DOHH2 (cell line): Measurements from ENCODE around the gene PRDX3.

Experiments used
- EZH2phosphoT487 ChIP-seq: fragments of 200-600 bp; sonication (generic); IDR thresholded peaks from 2 replicates; pipeline ENCODE4 v1.6.1; 2017; ENCODE audit warnings: borderline replicate concordance, mild to moderate bottlenecking, antibody characterized with exemption, low read length, moderate library complexity, mixed read lengths
- TF ChIP-seq, protein P1 (sequence below): fragments of 200-600 bp; sonication (generic); IDR thresholded peaks from one replicate; pipeline ENCODE4 v1.5.1; 2014; ENCODE audit warnings: antibody characterized with exemption, mild to moderate bottlenecking, low read depth, low read length; ENCODE audit not compliant: poor library complexity, severe bottlenecking

DNA sequence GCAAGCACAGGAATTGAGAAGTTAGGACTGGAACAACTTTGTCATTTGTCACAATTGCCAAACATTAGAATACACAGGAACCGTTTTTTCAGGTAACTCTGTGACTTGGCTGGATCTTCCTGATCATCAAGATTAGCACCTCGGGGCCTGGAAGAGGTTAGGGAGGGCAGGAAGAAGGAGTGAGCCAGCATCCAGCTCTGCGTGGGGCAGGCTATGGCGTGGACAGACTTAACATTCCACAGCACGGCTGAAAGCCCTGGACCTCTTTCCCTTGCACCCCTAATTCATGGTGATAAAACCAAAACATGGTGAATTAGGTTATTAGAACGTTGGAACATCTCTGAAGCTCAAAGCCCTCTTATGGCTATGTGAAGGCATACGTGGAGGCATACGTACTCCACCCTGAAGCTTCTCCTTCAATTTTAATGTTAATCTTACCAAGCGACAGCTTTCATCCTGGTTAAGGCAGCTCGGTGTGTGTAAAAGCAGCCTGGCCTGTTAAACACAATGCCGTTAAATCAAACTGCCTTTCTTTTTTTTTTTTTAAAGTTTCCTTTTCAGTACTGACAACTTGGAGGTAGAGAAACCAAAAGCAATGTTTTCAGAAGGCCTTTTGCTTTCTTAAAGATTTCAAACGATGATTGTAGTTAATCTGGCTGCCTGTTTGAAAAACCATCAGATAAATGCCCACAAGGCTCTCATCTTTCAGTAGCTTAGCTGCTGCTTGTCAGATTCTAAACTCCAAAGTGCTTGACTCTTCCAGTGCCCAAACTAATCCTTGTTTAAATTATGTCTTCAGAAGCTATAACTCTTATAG lies 33.2 kb upstream of the PRDX3 start:
- TF ChIP-seq, protein P1, sequence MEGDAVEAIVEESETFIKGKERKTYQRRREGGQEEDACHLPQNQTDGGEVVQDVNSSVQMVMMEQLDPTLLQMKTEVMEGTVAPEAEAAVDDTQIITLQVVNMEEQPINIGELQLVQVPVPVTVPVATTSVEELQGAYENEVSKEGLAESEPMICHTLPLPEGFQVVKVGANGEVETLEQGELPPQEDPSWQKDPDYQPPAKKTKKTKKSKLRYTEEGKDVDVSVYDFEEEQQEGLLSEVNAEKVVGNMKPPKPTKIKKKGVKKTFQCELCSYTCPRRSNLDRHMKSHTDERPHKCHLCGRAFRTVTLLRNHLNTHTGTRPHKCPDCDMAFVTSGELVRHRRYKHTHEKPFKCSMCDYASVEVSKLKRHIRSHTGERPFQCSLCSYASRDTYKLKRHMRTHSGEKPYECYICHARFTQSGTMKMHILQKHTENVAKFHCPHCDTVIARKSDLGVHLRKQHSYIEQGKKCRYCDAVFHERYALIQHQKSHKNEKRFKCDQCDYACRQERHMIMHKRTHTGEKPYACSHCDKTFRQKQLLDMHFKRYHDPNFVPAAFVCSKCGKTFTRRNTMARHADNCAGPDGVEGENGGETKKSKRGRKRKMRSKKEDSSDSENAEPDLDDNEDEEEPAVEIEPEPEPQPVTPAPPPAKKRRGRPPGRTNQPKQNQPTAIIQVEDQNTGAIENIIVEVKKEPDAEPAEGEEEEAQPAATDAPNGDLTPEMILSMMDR = no peak
- no peak for TF ChIP-seq EZH2phosphoT487
